ENCODE results near the gene CYB5R3.

GRCh38 chr22:42626431-42626830, 22.8 kb downstream of the CYB5R3 start:
- TF ChIP-seq MAX (IDR thresholded peaks at IDR 0.05; ENCODE audit: low read depth) (no peak), SIN3A (IDR thresholded peaks at IDR 0.05; ENCODE audit: borderline replicate concordance, low read depth, low read length) (no peak), PBX3 (IDR thresholded peaks at IDR 0.05) (no peak), POLR2AphosphoS5 (IDR thresholded peaks at IDR 0.05; ENCODE audit: low read depth, low read length) (no peak), CTCF (IDR thresholded peaks at IDR 0.05) (no peak), MXI1 (IDR thresholded peaks at IDR 0.05; ENCODE audit: low read depth, low read length) (no peak), EP300 (IDR thresholded peaks at IDR 0.05; ENCODE audit: borderline replicate concordance in 1 of 2, low read depth in 1 of 2, low read length in 1 of 2) (no peak), GABPA (IDR thresholded peaks at IDR 0.05; ENCODE audit: low read depth) (no peak)
- TF ChIP-seq, protein P1, sequence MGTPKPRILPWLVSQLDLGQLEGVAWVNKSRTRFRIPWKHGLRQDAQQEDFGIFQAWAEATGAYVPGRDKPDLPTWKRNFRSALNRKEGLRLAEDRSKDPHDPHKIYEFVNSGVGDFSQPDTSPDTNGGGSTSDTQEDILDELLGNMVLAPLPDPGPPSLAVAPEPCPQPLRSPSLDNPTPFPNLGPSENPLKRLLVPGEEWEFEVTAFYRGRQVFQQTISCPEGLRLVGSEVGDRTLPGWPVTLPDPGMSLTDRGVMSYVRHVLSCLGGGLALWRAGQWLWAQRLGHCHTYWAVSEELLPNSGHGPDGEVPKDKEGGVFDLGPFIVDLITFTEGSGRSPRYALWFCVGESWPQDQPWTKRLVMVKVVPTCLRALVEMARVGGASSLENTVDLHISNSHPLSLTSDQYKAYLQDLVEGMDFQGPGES (IDR thresholded peaks at IDR 0.05; ENCODE audit: low read depth, low read length) = no peak
- TF ChIP-seq, protein P2, sequence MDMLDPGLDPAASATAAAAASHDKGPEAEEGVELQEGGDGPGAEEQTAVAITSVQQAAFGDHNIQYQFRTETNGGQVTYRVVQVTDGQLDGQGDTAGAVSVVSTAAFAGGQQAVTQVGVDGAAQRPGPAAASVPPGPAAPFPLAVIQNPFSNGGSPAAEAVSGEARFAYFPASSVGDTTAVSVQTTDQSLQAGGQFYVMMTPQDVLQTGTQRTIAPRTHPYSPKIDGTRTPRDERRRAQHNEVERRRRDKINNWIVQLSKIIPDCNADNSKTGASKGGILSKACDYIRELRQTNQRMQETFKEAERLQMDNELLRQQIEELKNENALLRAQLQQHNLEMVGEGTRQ (IDR thresholded peaks at IDR 0.05; ENCODE audit: borderline replicate concordance, low read depth, low read length) = no peak

All from SK-N-SH (cell line).